Measurements from ENCODE around the gene TMEM131.
"Not testable (repeated sequence)": the region's sequence is repeated elsewhere in the genome, so short reads cannot be mapped to it uniquely, and the experiment has no call there.

The TMEM131 gene

DNA sequence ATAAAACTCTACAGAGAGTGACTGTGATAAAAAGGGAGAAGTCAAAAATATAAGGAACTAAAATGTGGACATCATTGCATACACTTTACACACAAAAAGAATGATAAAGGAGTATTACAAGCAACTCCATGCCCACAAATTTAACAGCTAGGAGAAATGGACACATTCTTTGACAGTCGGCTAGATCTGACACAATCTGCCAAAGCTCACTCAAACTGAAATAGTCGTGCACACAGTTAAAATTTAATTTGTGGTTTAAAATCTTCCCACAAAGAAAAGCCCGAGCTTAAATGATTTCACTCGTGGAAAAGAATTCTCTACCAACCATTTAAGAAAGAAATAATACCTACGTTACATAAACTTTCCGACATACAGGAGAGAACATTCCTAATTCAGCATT is 149.9 kb downstream of the TMEM131 start:
- TF ChIP-seq, protein P1, sequence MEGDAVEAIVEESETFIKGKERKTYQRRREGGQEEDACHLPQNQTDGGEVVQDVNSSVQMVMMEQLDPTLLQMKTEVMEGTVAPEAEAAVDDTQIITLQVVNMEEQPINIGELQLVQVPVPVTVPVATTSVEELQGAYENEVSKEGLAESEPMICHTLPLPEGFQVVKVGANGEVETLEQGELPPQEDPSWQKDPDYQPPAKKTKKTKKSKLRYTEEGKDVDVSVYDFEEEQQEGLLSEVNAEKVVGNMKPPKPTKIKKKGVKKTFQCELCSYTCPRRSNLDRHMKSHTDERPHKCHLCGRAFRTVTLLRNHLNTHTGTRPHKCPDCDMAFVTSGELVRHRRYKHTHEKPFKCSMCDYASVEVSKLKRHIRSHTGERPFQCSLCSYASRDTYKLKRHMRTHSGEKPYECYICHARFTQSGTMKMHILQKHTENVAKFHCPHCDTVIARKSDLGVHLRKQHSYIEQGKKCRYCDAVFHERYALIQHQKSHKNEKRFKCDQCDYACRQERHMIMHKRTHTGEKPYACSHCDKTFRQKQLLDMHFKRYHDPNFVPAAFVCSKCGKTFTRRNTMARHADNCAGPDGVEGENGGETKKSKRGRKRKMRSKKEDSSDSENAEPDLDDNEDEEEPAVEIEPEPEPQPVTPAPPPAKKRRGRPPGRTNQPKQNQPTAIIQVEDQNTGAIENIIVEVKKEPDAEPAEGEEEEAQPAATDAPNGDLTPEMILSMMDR (IDR thresholded peaks at IDR 0.05; ENCODE audit: insufficient read depth, low read length, missing control alignments), result no peak
- DNase-seq (ENCODE audit: low read depth, low spot score), result no peak
- CTCF ChIA-PET, result interaction anchor here (0.6 kb wide), 1 partner anchor 621 kb away, joined by 3 read pairs; no protein-coding TSS in a partner anchor
- no peak overlapping the region for H3K4me3 ChIP-seq (ENCODE audit: low read depth, low read length)
- POLR2A ChIA-PET, result no interaction called here

DNA sequence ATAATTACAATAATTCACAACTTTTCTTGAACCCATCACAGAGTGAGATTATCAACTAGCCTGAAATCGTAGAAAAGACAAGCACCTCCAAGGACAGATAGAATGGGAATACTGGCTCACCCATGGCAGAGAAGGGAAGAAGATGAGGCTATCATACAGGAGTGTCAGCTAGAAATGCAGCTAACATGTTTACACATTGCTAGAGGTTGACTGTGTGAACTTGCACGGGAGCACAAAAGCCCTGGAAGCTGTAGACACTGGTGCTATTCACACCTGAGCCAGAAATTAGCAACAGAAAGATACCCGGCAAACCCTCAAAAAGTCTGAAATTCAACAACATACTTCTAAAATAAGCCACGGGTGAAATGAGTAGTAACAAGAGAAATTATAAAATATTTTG is 150.6 kb downstream of the TMEM131 start:
- CTCF ChIA-PET, result no interaction called here
- no peak overlapping the region for H3K4me3 ChIP-seq (ENCODE audit: low read depth, low read length)
- POLR2A ChIA-PET, result no interaction called here
- TF ChIP-seq, protein P1 (IDR thresholded peaks at IDR 0.05; ENCODE audit: insufficient read depth, low read length, missing control alignments), result no peak
- DNase-seq (ENCODE audit: low read depth, low spot score), result no peak

DNA sequence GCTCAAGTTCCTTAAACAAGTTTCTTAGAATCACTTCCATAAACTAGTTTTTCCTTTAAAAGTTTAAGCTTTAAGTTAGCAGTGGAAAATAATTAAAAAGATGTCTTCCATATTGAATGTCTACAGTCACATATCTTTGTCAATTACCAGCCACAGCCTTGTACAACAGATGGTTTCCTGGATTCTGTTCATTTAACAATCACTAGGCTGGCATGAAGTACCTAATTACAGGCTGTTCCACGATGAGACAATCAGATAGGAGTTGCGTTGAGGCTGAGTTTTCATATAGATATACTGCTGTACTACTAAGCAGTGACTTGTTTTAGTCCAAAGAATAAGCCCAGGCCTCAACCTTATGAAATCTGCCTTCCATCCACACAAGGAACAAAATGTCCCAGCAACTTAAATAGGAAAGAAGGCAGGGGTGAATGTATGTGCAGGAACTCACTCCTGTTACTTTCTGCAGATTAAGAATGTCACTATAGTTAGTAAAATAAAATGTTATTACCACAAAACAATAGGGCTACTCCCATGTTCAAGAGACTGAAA is 151.4 kb downstream of the TMEM131 start:
- no peak for DNase-seq (ENCODE audit: low read depth, low spot score)
- TF ChIP-seq, protein P1 (IDR thresholded peaks at IDR 0.05; ENCODE audit: insufficient read depth, low read length, missing control alignments), result no peak
- no peak overlapping the region for H3K4me3 ChIP-seq (ENCODE audit: low read depth, low read length)
- ChIA-PET POLR2A (no interaction called here), CTCF (interaction anchor here (1.3 kb wide), 1 partner anchor 38 kb away, joined by 4 read pairs; no protein-coding TSS in a partner anchor)

DNA sequence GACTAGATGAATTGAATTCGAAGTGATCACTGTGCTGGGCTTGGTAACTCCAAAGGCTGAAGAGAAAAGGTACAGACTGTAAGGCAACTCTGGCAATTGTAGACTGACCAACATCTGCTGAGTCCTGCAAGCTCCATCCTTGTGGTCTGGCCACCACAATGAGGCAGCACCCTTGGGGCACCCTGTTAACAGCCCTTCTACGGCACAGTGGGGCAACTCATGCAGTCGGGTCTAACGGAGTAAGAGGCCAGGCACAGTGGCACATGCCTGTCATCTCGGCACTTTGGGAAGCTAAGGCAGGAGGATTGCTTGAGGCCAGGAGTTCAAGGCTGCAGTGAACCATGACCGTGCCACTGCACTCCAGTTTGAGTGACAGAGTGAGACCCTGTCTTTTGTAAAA is 155.6 kb downstream of the TMEM131 start:
- no peak for DNase-seq (ENCODE audit: low read depth, low spot score)
- CTCF ChIA-PET, result interaction anchor here (0.7 to 1.6 kb wide), 2 partner anchors 34 to 80 kb away, joined by 3 read pairs; no protein-coding TSS in a partner anchor
- POLR2A ChIA-PET, result no interaction called here

DNA sequence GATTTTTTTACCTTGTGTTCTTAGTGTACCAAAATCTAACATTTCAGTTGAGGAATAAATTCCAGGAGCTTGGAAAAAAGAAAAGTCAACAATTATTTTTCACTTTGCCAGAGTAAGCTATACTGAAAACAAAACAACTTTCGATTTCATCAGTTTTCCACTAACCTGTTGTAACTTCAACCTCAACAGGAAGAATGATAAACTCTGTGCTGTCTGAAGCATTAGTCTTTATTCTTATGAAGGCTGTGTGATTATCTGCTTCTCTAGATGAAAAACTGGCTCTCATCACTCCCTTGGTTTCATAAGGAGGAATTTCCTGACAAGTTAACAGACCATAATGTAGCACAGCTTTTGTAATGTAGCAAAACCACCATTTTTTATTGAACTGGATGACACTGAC is 161.1 kb downstream of the TMEM131 start:
- ChIA-PET POLR2A (no interaction called here), CTCF (interaction anchor here (1.0 to 1.3 kb wide), 2 partner anchors 28 to 29 kb away, joined by 3 read pairs; no protein-coding TSS in a partner anchor)
- TF ChIP-seq, protein P1 (IDR thresholded peaks at IDR 0.05; ENCODE audit: insufficient read depth, low read length, missing control alignments), result no peak
- no peak for DNase-seq (ENCODE audit: low read depth, low spot score)
- no peak overlapping the region for H3K4me3 ChIP-seq (ENCODE audit: low read depth, low read length)

More for the DNA sequence above, 155.6 kb downstream of the TMEM131 start:
- TF ChIP-seq, protein P1 (IDR thresholded peaks at IDR 0.05; ENCODE audit: insufficient read depth, low read length, missing control alignments), result no peak
- no peak overlapping the region for H3K4me3 ChIP-seq (ENCODE audit: low read depth, low read length)

DNA sequence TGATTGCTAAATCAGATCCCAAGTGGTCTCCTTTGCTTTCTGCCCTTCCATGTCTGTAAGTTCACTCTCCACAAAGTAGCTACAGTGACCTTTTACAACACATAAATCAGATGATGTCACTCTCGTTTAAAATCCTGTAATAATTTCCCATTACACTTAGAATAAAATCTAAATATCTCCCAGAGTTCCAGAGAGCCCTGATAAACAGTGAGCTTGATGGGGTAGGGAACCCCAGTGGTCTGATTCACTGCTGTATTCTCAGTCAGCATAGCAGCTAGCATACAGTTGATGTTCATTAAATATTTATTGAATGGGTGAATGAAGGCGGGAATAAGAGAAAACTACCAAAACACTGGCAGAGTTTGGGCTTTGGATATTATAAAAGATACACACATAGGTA is 164.6 kb downstream of the TMEM131 start:
- CTCF ChIA-PET, result interaction anchor here (1.8 kb wide), 1 partner anchor 25 kb away, joined by 11 read pairs; no protein-coding TSS in a partner anchor
- no peak overlapping the region for H3K4me3 ChIP-seq (ENCODE audit: low read depth, low read length)
- no peak for DNase-seq (ENCODE audit: low read depth, low spot score)
- TF ChIP-seq, protein P1 (IDR thresholded peaks at IDR 0.05; ENCODE audit: insufficient read depth, low read length, missing control alignments), result no peak
- POLR2A ChIA-PET, result no interaction called here

DNA sequence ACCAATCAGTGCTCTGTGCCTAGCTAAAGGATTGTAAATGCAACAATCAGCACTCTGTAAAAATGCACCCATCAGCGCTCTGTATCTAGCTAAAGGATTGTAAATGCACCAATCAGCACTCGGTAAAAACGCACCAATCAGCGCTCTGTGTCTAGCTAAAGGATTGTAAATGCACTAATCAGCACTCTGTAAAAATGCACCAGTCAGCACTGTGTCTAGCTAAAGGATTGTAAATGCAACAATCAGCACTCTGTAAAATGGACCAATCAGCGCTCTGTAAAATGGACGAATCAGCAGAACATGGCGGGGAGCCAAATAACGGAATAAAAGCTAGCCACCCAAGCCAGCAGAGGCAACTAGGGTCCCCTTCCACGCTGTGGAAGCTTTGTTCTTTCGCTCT is 166.5 kb downstream of the TMEM131 start:
- DNase-seq (ENCODE audit: low read depth, low spot score); POLR2A ChIA-PET; CTCF ChIA-PET; H3K4me3 ChIP-seq (ENCODE audit: low read depth, low read length): not testable (repeated sequence)

DNA sequence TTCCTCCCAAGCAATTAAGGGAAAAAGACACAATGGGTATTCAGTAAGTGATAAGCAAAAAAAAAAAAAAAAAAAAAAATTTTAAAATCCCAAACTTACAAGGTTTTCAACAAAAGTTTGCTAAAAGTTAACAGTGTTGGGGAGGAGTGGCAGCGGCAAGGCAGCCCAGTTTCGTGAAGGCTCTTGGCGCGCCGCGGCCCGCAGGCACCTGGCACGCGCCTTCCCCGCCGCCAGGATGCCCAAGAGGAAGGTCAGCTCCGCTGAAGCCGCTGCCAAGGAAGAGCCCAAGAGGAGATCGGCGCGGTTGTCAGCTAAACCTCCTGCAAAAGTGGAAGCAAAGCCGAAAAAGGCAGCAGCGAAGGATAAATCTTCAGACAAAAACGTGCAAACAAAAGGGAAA is 168.7 kb downstream of the TMEM131 start:
- POLR2A ChIA-PET; DNase-seq (ENCODE audit: low read depth, low spot score); H3K4me3 ChIP-seq (ENCODE audit: low read depth, low read length); CTCF ChIA-PET: not testable (repeated sequence)

DNA sequence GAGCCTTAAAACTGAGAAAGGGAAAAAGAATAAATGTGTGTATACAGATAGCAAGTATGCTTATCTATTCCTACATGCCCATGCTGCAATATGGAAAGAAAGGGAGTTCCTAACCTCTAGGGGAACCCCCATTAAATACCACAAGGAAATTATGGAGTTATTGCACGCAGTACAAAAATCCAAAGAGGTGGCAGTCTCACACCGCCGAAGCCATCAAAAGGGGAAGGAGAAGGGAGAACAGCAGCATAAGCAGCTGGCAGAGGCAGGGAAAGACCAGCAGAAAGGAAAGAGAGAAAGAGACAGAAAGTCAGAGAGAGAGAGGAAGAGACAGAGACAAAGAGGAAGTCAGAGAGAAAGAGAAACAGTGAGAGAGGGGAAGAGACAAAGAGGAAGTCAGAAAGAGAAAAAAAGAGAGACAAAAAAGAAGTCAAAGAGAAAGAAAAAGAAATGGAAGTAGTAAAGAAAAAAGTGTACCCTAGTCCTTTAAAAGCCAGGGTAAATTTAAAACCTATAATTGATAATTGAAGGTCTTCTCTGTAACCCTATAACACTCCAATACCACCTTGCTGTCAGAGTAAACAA is 169.4 kb downstream of the TMEM131 start:
- CTCF ChIA-PET, result interaction anchor here (1.8 kb wide), 1 partner anchor 20 kb away, joined by 4 read pairs; no protein-coding TSS in a partner anchor
- POLR2A ChIA-PET; H3K4me3 ChIP-seq (ENCODE audit: low read depth, low read length); DNase-seq (ENCODE audit: low read depth, low spot score): not testable (repeated sequence)

DNA sequence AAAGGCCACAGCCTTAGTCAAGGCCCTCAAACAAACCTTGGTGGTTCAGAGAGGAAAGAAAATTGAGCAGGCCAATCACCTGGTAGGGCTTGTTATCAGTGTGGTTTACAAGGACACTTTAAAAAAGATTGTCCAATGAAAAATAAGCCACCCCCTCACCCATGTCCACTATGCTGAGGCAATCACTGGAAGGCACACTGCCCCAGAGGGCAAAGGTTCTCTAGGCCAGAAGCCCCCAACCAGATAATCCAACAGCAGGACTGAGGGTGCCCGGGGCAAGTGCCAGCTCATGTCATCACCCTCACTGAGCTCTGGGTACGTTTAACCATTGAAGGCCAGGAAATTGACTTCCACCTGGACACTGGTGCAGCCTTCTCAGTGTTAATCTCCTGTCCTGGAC is 171.7 kb downstream of the TMEM131 start:
- H3K4me3 ChIP-seq (ENCODE audit: low read depth, low read length); CTCF ChIA-PET; POLR2A ChIA-PET: not testable (repeated sequence)

More for the DNA sequence above, 171.7 kb downstream of the TMEM131 start:
- not testable (repeated sequence) for DNase-seq (ENCODE audit: low read depth, low spot score)

Measured in AG04449 (cell line).